BLaER1 (cell line): ENCODE measurements around the gene NAT10.

ENCODE experiments used
- H3K27ac ChIP-seq: shearing (Covaris generic); formaldehyde crosslinking; 2 replicates; pipeline ENCODE4 v1.8.1; 2022
- H3K27me3 ChIP-seq: shearing (Covaris generic); formaldehyde crosslinking; 2 replicates; pipeline ENCODE4 v1.8.1; 2022
- H3K36me3 ChIP-seq: shearing (Covaris generic); formaldehyde crosslinking; 2 replicates; pipeline ENCODE4 v1.8.1; 2022
- H3K4me1 ChIP-seq: shearing (Covaris generic); formaldehyde crosslinking; 2 replicates; pipeline ENCODE4 v1.8.1; 2022
- H3K4me2 ChIP-seq: shearing (Covaris generic); formaldehyde crosslinking; 2 replicates; pipeline ENCODE4 v1.8.1; 2022
- H3K4me3 ChIP-seq: shearing (Covaris generic); formaldehyde crosslinking; 2 replicates; pipeline ENCODE4 v1.8.1; 2022
- H3K9ac ChIP-seq: shearing (Covaris generic); formaldehyde crosslinking; 2 replicates; pipeline ENCODE4 v1.8.1; 2022
- H3K9me3 ChIP-seq: shearing (Covaris generic); formaldehyde crosslinking; 2 replicates; pipeline ENCODE4 v1.8.1; 2022
- H4K20me1 ChIP-seq: shearing (Covaris generic); formaldehyde crosslinking; 2 replicates; pipeline ENCODE4 v1.8.1; 2022
- Cebpa-rat ChIP-seq: shearing (Covaris generic); IDR thresholded peaks from 2 replicates; pipeline ENCODE4 v1.8.1; 2022

Gene NAT10

GRCh38 chr11:34104680-34105078 is 750 bp upstream of the NAT10 start:
- Histone ChIP-seq H4K20me1 (peaks cover 22% of the 10 kb centered on the region), H3K27ac (peak overlapping the region; percentile 87), H3K9me3 (no peaks in the 10 kb centered on the region), H3K36me3 (peaks cover 48% of the 10 kb centered on the region), H3K9ac (peak overlapping the region; percentile 90), H3K4me1 (peaks cover 32% of the 10 kb centered on the region), H3K4me2 (peak overlapping the region; percentile 84), H3K27me3 (no peaks in the 10 kb centered on the region), H3K4me3 (peak overlapping the region; percentile 79)
- TF ChIP-seq Cebpa-rat, result no peak

GRCh38 chr11:34105957-34106504 is 602 bp downstream of the NAT10 start:
- no peaks in the 10 kb centered on the region for H3K9me3 ChIP-seq
- H3K4me2 ChIP-seq, result peak overlapping the region; percentile 68
- peaks cover 35% of the 10 kb centered on the region for H3K4me1 ChIP-seq
- TF ChIP-seq Cebpa-rat, result no peak
- H3K27me3 ChIP-seq, result no peaks in the 10 kb centered on the region
- H3K4me3 ChIP-seq, result peak overlapping the region; percentile 79
- peak overlapping the region; percentile 87 for H3K27ac ChIP-seq
- H3K9ac ChIP-seq, result peak overlapping the region; percentile 90
- H3K36me3 ChIP-seq, result peaks cover 48% of the 10 kb centered on the region
- peaks cover 19% of the 10 kb centered on the region for H4K20me1 ChIP-seq

- no peak for TF ChIP-seq Cebpa-rat
- no peak overlapping the region for H3K27ac ChIP-seq
- H3K36me3 ChIP-seq, result peaks cover 98% of the 10 kb centered on the region
- no peak overlapping the region for H3K4me3 ChIP-seq
- peak overlapping the region; percentile 14 for H3K4me2 ChIP-seq
- peaks cover 56% of the 10 kb centered on the region for H4K20me1 ChIP-seq
- H3K9me3 ChIP-seq, result no peaks in the 10 kb centered on the region
- H3K4me1 ChIP-seq, result peaks cover 24% of the 10 kb centered on the region
- peak overlapping the region; percentile 49 for H3K9ac ChIP-seq
- H3K27me3 ChIP-seq, result no peaks in the 10 kb centered on the region
Observed at GRCh38 chr11:34111722-34112270, 6.4 kb downstream of the NAT10 start.

- no peak overlapping the region for H3K9ac ChIP-seq
- H3K27ac ChIP-seq, result no peak overlapping the region
- no peaks in the 10 kb centered on the region for H3K9me3 ChIP-seq
- peaks cover 13% of the 10 kb centered on the region for H3K4me1 ChIP-seq
- H3K4me3 ChIP-seq, result no peak overlapping the region
- peaks cover 100% of the 10 kb centered on the region for H3K36me3 ChIP-seq
- no peak overlapping the region for H3K4me2 ChIP-seq
- no peak for TF ChIP-seq Cebpa-rat
- no peaks in the 10 kb centered on the region for H3K27me3 ChIP-seq
- peaks cover 63% of the 10 kb centered on the region for H4K20me1 ChIP-seq
Observed at GRCh38 chr11:34114014-34114413, 8.6 kb downstream of the NAT10 start.

- Histone ChIP-seq H3K9ac (no peak overlapping the region), H4K20me1 (peaks cover 63% of the 10 kb centered on the region), H3K36me3 (peaks cover 100% of the 10 kb centered on the region), H3K27me3 (no peaks in the 10 kb centered on the region), H3K9me3 (no peaks in the 10 kb centered on the region), H3K4me3 (no peak overlapping the region), H3K4me1 (peaks cover 13% of the 10 kb centered on the region), H3K4me2 (no peak overlapping the region), H3K27ac (no peak overlapping the region)
- TF ChIP-seq Cebpa-rat, result no peak
Observed at GRCh38 chr11:34114471-34114870, 9.0 kb downstream of the NAT10 start.

GRCh38 chr11:34120651-34121050 is 15.2 kb downstream of the NAT10 start:
- no peak for TF ChIP-seq Cebpa-rat
- H3K9ac ChIP-seq, result no peak overlapping the region
- no peaks in the 10 kb centered on the region for H3K4me1 ChIP-seq
- no peaks in the 10 kb centered on the region for H3K9me3 ChIP-seq
- H3K27me3 ChIP-seq, result no peaks in the 10 kb centered on the region
- H3K27ac ChIP-seq, result no peak overlapping the region
- peaks cover 100% of the 10 kb centered on the region for H3K36me3 ChIP-seq
- H3K4me3 ChIP-seq, result no peak overlapping the region
- peaks cover 61% of the 10 kb centered on the region for H4K20me1 ChIP-seq
- no peak overlapping the region for H3K4me2 ChIP-seq

- H3K4me1 ChIP-seq, result no peaks in the 10 kb centered on the region
- TF ChIP-seq Cebpa-rat, result no peak
- peaks cover 99% of the 10 kb centered on the region for H3K36me3 ChIP-seq
- H4K20me1 ChIP-seq, result peaks cover 39% of the 10 kb centered on the region
- no peak overlapping the region for H3K4me3 ChIP-seq
- no peaks in the 10 kb centered on the region for H3K9me3 ChIP-seq
- H3K27me3 ChIP-seq, result no peaks in the 10 kb centered on the region
- H3K4me2 ChIP-seq, result no peak overlapping the region
- H3K9ac ChIP-seq, result no peak overlapping the region
- no peak overlapping the region for H3K27ac ChIP-seq
Observed at GRCh38 chr11:34124885-34125668, 19.6 kb downstream of the NAT10 start.

- Histone ChIP-seq H3K9me3 (no peaks in the 10 kb centered on the region), H3K9ac (no peak overlapping the region), H3K27ac (no peak overlapping the region), H3K4me3 (no peak overlapping the region), H3K4me1 (no peaks in the 10 kb centered on the region), H3K27me3 (no peaks in the 10 kb centered on the region), H4K20me1 (peaks cover 33% of the 10 kb centered on the region), H3K36me3 (peaks cover 99% of the 10 kb centered on the region), H3K4me2 (no peak overlapping the region)
- TF ChIP-seq Cebpa-rat, result no peak
Observed at GRCh38 chr11:34126959-34127848, 21.8 kb downstream of the NAT10 start.

- peaks cover 24% of the 10 kb centered on the region for H4K20me1 ChIP-seq
- H3K27ac ChIP-seq, result no peak overlapping the region
- H3K4me3 ChIP-seq, result no peak overlapping the region
- no peak overlapping the region for H3K9ac ChIP-seq
- no peaks in the 10 kb centered on the region for H3K4me1 ChIP-seq
- TF ChIP-seq Cebpa-rat, result no peak
- peaks cover 99% of the 10 kb centered on the region for H3K36me3 ChIP-seq
- no peaks in the 10 kb centered on the region for H3K27me3 ChIP-seq
- H3K9me3 ChIP-seq, result no peaks in the 10 kb centered on the region
- no peak overlapping the region for H3K4me2 ChIP-seq
Observed at GRCh38 chr11:34128824-34129223, 23.4 kb downstream of the NAT10 start.
